HG02943 (cell line): Measurements from ENCODE around the gene RAB44.

Experiments
- ATAC-seq: cut with Tn5 transposase; IDR thresholded peaks from one replicate; pipeline ENCODE4 v1.9.1; 2021; ENCODE audit warnings: mild to moderate bottlenecking, low read depth, moderate library complexity; ENCODE audit not compliant: unreplicated experiment

RAB44 gene

DNA sequence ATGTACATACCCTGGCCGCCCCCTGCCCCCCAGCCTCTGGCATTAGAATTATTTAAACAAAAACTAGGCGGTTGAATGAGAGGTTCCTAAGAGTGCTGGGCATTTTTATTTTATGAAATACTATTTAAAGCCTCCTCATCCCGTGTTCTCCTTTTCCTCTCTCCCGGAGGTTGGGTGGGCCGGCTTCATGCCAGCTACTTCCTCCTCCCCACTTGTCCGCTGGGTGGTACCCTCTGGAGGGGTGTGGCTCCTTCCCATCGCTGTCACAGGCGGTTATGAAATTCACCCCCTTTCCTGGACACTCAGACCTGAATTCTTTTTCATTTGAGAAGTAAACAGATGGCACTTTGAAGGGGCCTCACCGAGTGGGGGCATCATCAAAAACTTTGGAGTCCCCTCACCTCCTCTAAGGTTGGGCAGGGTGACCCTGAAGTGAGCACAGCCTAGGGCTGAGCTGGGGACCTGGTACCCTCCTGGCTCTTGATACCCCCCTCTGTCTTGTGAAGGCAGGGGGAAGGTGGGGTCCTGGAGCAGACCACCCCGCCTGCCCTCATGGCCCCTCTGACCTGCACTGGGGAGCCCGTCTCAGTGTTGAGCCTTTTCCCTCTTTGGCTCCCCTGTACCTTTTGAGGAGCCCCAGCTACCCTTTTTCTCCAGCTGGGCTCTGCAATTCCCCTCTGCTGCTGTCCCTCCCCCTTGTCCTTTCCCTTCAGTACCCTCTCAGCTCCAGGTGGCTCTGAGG, 11.5 kb upstream of the RAB44 start:
- ATAC-seq, result no peak

DNA sequence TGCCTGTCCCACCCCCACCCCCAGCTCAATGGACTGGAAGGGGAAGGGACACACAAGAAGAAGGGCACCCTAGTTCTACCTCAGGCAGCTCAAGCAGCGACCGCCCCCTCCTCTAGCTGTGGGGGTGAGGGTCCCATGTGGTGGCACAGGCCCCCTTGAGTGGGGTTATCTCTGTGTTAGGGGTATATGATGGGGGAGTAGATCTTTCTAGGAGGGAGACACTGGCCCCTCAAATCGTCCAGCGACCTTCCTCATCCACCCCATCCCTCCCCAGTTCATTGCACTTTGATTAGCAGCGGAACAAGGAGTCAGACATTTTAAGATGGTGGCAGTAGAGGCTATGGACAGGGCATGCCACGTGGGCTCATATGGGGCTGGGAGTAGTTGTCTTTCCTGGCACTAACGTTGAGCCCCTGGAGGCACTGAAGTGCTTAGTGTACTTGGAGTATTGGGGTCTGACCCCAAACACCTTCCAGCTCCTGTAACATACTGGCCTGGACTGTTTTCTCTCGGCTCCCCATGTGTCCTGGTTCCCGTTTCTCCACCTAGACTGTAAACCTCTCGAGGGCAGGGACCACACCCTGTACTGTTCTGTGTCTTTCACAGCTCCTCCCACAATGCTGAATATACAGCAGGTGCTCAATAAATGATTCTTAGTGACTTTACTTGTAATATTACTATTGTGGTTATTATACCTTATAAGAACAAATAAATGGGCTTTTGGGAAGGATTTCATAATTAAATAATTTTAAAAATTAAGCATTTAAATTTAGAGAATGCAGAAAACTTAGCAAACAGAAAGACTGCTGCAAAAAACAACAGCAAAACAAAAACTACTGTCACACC, 10.7 kb upstream of the RAB44 start:
- ATAC-seq, result no peak

DNA sequence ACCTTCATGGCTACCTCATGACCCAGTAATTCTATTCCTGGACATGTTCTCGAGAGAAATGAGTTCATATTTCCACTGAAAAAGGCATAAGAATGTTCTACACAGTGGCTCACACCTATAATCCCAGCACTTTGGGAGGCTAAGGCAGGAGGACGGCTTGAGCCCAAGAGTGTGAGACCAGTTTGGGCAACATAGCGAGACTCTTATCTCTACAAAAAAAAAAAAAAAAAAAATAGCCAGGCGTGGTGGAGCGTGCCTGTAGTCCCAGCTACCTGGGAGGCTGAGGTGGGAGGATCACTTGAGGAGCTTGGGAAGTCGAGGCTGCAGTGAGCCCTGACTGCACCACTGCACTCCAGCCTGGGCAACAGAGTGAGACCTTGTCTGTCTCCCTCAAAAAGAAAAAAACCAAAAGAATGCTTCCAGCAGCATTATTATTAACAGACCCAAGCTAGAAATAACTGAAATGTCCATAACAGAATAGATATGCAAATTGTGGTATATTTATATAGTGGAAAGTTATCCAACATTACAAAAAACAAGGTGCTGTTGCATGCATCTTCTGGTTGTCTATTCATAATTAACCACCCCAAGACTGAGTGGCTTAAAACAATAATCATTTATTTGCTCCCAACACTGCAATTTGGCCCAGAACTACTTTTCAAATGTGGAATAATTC, 9.4 kb upstream of the RAB44 start:
- ATAC-seq, result no peak

DNA sequence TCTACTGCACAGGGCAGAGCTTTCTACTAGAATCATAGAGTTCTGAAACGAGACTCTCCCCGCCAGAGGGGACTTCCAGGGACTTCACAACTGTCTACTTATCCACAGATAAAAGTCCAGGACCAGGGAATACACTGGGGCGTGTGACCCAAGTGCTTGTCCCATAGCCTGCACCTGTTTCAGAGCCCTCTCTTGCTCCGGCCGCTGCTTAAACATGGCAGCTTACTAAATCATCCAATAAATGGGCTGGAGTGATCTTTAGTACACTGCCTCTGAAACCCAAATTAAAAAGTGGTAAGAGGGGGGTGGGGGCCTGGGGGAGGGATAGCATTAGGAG, 8.9 kb upstream of the RAB44 start:
- no peak for ATAC-seq

DNA sequence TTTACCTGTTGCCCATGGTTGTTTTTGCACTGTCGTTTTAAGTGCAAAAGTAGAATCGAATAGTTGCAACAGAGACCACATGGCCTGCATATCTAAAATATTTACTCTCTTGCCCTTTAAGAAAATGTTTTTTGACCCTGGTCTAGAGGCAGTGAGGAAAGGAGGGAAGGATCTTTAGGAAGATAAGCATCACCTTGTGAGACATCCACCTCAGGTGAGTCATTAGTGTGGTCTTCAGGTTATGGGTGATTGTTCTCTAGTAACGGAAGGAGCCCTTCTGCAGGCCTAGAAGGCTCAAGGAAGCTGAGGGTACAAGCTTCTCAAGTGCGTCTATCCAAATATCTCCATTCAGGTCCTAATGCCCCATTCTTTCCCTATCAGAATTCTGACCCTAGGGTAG, 6.6 kb upstream of the RAB44 start:
- ATAC-seq, result no peak

DNA sequence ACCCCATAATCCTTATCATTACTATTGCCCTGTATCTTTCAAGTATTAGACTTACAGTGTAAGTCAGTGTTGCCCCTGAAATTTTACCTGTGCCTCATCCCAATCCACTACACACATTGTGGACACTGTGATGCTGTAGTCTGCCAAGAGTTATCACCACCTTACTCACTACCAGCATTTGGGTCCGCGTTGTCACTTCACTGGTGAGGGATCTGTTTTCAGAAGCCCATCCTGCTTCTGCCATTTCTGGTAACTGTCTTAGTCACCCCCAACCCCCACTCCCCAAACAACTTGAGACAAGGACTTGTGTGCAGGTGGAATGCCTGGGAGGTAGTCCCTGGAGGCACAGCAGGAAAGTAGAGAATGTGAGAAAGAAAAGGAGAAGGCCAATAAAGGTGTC, 6.0 kb upstream of the RAB44 start:
- no peak for ATAC-seq

DNA sequence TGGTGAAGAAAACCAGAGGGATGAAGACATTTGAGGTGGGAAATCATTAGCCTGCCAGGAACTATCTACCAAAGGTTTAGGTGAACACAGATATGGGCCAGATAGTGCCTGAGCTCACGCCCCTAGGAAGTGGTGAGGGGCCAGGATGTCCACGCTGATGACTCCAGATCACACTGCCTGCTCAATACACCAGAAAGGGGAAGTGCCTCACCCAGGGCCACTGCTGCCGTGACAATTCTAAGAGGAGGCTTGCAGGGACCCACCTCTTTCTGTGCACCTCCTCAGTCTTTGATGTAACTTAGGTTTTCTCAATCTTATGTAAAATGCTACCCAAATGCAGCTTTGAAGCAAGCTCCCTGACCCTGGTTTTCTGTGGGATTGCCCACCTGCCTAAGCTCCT, 5.4 kb upstream of the RAB44 start:
- peak; percentile 54 for ATAC-seq

DNA sequence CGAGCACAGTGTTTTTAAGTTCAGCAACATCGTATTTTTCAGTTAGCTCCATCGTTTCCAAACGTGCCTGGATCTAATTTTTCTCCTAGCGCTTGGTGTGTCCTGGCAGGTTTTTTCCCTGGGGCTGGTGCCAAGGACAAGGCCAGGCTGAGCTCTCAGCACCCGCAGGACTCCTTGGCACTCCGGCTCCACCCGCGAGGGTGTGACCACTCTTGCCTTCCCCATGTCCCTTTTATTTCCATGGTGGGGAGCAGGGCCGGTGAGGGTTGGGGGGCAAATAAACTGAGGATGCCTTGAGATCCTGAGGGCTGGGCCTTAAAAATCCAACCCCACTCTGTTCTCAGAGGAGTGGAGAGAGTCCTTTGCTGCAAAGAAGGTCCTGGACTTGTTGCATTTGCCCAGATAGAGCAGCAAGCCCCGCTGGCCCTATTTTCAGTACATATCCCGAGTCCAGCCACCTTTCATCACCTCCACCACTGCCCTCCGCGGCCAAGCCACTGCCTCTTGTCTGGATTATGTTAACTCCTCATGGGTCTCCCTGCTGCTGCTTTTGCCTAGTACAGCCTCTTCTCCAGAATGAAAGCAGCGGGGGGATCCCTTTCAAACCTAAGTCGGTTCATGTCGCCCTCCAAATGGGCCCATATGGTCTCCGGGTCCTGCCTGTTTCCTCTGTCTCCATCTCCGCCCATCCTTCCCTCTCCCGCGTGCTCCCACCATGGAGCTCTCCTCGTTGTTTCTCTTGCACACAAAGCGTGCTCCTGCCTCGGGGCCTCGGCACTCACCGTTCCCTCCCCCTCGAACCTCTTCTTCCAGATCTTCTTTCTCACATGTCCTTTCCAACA, 4.5 kb upstream of the RAB44 start:
- ATAC-seq, result no peak

DNA sequence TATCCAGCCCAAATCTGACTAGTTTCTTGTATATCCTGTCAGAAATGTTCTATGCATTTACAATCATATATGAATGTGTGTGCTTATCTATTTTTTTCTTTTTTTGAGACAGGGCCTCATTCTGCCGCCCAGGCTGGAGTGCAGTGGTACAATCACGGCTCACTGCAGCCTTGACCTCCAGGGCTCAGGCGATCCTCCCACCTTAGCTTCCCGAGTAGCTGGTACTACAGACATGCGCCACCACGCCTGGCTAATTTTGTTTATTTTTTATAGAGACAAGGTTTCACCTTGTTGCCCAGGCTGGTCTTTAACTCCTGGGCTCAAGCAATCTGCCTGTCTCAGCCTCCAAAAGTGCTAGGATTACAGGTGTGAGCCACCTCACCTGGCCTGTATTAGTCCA, 3.0 kb upstream of the RAB44 start:
- no peak for ATAC-seq

DNA sequence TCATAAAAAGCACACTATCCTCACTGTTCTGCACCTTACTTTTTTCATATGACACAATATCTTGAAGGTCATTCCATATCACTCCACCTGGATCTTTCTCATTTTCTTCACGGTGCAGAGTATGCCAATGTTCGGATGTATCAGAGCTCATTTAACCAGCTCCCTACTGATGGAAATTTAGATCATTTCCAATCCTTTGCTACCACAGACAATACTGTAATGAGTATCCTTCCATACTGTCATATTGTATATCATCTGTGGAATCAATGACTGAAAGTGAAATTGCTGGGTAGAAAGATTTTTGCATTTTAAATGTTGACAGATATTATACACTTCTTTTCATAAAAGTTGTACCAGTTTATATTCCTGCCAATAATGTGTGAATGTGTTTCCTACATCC, 2.2 kb upstream of the RAB44 start:
- ATAC-seq, result no peak

DNA sequence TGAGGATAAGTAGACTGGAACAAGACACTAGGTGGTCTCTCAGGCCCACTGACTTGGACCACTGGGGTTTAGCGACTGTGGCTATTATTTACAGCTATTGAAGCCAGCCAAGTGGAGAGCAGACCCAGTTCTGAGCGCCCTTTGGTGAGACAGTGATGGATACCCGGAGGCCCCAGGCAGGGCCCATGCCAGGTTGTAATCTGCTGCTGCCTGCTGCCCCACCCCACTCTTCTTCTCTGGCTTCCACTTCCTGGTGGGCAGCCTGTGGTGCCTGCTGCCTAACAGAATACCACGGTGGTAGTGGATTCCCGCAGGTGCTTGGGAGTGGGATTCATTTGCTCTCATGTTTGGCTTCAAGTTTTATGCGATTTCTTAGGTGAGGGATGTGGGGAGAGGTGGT, 570 bp downstream of the RAB44 start:
- ATAC-seq, result no peak

DNA sequence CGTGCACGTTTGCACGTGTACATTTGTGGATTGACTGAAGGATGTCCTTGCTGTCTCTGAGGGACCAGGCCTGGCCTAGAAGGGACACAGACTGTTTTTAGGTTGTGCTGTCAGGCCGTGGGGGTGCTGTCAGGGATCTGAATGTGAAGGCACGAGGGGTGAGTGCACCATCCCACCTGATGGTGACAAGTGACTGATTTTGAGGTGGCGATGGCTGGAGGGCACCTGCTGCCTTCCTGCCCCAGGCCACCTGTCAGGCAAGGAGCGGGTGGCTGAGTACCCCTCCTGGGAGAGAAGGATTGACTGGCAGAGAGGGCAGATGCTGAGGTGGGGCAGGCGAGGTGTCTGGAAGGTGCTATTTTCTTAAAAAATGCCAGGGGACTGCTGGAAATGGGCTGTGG, 1.2 kb downstream of the RAB44 start:
- no peak for ATAC-seq

DNA sequence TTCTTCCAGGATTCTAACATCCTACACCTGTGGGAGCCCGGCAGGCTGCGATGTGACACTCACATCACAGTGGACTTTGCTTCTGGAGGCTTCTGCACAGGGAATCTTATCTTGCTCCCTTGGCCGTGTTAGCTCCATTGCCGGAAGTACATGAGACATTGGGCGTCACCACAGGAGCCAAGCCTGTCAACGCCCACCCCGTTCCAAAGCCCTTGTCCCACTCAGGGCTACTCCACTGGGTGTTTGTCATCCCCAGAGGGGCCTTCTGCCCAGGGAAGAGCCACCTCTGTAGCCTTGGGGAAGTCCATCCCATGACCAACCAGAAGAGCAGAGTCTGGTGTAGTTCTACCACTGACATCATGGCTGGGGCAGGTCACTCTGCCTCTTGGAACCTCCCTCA, 1.7 kb downstream of the RAB44 start:
- ATAC-seq, result no peak

DNA sequence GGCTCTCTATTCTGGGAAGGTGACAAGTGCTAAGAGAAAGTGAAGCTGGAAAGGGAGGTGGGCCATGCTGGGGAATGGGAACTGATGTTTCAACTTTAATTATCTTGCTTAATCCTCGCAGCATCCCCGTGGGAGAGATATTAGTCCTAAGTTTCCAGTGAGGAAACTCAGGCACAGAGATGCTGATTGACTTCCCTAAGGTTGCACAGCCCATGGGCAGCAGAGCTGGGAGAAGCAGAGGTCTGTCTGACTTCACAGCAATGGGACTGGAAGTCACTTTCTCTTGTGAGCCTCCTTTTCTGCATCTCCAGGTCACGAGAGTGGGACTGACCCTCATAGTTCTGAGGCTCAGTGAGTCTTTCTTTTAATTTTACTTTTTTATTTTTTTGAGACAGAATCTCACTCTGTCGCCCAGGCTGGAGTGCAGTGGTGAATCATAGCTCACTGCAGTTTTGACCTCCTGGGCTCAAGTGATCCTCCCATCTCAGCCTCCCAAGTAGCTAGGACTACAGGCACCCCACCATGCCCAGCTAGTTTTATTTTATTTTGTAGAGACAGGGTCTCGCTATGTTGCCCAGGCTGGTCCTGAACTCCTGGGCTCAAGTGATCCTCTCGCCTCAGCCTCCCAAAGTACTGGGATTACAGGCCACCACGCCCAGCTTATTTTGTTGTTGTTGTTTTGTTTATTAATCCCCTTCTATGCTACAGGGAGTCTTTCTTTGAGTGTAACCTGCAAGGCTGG, 2.6 kb downstream of the RAB44 start:
- ATAC-seq, result no peak

DNA sequence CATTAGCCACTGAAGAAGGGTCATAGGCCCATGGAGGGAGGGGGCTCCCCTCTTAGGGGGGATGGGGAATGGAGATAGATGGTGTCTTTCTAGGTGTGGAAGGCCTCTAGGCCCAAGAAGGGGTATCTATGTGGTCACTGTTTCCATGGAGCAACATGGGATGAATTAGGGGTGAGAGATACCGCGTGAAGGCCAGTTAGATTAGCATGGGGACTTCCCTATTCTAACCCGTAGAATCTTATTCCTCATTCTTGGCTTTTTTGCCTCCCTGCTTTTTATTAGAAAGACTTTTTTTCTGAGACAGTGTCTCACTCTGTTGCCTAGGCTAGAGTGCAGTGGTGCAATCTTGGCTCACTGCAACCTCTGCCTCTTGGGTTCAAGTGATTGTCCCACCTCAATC, 3.2 kb downstream of the RAB44 start:
- no peak for ATAC-seq

DNA sequence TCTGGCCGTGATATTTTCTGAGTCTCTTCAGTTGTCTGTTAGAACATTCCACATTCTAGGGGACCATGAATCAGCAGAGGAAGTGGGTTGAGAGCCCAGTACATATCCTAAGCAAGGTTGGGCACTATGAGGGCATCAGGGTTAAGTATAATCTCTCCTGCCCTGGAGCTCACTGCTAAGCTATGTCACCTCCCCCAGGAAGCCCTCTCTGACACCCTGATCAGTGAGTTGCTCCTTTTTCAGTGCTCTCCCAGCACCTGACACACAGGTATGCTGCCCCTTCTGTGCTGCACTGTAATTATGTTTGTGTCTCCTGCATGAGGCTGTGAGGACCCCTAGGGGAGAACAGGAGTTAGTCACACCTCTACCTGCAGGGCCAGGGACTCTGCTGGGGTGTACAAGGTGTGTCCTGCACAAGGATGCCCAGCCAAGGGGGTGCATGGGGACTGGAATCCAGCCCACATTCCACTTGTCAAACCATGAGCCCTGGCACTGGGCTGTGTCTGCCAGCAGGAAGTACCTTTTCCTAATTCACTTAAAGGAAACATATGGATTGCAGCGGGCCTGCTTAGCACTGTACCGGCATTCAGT, 3.9 kb downstream of the RAB44 start:
- no peak for ATAC-seq

DNA sequence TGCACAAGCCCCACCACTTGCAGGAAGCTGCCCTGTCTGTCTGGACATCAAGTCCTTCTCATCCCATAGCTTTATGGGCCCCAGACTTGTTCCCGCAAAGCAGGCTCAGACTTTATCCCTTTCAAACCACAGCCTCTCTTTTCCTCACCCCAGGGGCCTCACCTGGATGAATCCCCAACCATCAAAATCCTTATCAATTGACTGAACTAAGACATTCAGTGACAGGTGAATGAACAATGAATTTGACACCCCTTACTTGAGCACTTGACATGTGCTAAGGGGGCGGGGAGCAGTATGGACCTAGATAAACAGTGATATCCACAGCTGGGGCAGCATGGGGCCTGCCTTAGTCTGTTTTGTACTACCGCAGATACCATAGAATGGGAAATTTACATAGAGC, 5.0 kb downstream of the RAB44 start:
- no peak for ATAC-seq

DNA sequence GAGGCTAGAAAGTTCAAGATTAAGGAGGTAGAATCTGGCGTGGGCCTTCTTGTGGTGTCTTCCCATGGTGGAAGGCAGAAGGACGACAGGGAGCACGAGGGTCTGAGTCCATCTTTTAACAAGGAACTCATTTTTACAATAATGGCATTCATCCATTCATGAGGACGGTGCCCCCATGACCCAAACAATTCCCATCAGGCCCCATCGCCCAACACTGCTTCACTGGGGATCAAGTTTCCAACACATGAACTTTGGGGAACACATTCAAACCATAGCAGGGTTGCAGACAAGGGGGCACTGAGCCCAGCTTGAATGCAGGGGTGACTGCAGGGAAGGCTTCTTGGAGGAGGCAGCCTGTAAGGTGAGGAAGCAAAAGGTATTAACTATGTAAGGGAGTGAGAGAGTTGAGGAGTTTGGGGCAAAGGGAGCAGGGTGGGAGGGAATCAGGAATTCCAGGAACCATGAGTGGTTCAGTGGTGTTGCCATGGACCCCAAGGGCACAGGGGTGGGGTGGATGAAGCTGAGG, 5.5 kb downstream of the RAB44 start:
- ATAC-seq, result no peak

DNA sequence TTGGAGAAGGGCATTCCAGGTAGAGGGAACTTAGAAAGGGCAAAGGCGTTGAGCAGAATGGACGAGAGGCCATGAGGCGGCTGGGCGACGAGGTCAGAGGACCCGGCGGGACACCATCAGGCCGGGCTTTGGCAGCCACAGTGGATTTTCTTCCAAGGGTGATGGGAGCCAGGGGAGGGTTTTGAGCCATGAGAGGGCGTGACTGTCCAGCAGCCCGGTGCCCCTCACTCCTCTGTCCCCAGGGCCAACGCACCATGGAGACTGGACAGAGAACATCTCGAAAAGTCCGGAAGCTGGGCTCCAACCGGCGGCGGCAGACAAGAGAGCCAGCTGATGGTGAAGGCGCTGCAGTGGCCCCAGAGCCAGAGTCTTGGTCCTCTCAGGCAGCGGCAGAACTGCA, 6.4 kb downstream of the RAB44 start:
- no peak for ATAC-seq
